NOMO-1 treated with DMSO at 0.1 percent for 48 hours (cell line): ENCODE data around the gene NOTCH4.
"Not testable (repeated sequence)": the region's sequence is repeated elsewhere in the genome, so short reads cannot be mapped to it uniquely, and the experiment has no call there.

Experiments used
- DNase-seq: peaks from one replicate; lab custom pipeline; 2025; ENCODE audit not compliant: unreplicated experiment; lab: John Stamatoyannopoulos, UW

NOTCH4 gene

DNA sequence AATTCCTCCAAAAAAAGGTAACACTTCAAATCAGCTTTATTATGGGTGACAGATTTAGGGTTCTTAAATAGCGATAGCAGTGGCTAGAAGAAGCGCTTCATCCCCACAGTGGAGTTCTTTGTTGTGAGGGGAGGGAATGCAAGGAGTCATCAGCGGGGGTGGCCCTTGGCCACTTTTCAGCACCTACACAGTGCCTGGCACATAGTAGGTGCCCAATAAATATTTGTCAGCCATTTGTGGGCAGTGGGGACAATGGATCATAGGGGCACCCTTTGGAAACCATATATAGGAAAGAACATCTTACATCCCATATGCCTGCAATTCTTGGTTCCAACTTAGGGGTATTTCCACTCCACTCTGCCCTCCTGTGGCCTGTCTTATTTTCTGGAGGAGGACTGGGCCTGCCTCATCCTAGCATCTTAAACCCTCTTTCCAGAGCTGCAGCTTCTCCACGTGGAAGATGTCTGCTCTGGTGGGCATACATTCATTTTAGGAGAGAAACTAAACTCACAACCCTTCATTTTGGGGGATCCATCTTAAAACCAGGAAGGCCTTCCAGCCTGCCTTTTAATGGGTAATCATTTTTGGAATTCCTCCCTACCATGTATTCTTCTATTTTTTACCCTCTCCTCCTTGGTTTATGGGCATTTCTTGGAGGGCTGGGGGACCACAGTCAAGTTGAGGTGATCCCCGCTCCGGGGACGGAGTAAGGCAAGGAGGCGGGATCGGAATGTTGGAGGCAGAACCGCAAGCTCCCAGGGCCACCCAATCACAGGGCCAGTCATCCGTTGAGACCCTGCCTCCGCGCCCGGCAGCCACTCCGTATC, 28.8 kb downstream of the NOTCH4 start:
- DNase-seq = peak; percentile 58

- DNase-seq = no peak
Observed at GRCh38 chr6:32194388-32194787, 29.5 kb downstream of the NOTCH4 start.

GRCh38 chr6:32193096-32193495, 30.8 kb downstream of the NOTCH4 start:
- DNase-seq = not testable (repeated sequence)

DNA sequence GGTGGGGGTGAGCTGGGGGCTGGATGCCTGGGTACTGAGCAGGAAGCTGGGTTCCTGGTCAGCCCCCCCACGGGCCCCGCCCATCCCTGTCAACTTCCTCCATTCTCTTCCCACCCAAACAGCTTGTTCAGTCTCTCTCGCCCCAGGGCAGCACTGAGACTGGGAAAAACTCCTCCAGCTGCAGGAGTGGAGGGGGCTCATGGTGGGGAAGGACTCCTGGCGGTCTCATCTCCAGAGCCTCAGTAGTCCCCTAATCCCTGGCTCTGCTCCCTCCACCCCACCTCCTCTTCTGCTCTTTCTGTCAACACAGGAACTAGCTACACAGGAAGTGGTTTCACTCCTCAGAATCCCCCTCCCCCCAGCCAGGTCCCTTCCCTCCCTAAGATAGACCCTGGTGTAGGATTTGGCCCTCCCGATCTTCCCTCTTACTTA, 31.2 kb downstream of the NOTCH4 start, which contains the start of gene GPSM3:
GPSM3 (minus strand) TSS at position 36 of the 432 bp plus-strand sequence. CDS start 130 bp downstream, outside the sequence.
- peak; percentile 75 for DNase-seq

GRCh38 chr6:32191696-32192607, 31.9 kb downstream of the NOTCH4 start:
- DNase-seq = no peak

- no peak for DNase-seq
Observed at GRCh38 chr6:32190911-32191677, 32.8 kb downstream of the NOTCH4 start.

GRCh38 chr6:32190054-32190851, 33.6 kb downstream of the NOTCH4 start, which contains the start of gene PBX2:
Gene PBX2, minus strand, starts transcription at chr6:32190202. Its CDS starts 287 bp downstream, at chr6:32189915.
- peak; percentile 95 for DNase-seq

GRCh38 chr6:32189742-32190053, 34.2 kb downstream of the NOTCH4 start:
- no peak for DNase-seq

DNA sequence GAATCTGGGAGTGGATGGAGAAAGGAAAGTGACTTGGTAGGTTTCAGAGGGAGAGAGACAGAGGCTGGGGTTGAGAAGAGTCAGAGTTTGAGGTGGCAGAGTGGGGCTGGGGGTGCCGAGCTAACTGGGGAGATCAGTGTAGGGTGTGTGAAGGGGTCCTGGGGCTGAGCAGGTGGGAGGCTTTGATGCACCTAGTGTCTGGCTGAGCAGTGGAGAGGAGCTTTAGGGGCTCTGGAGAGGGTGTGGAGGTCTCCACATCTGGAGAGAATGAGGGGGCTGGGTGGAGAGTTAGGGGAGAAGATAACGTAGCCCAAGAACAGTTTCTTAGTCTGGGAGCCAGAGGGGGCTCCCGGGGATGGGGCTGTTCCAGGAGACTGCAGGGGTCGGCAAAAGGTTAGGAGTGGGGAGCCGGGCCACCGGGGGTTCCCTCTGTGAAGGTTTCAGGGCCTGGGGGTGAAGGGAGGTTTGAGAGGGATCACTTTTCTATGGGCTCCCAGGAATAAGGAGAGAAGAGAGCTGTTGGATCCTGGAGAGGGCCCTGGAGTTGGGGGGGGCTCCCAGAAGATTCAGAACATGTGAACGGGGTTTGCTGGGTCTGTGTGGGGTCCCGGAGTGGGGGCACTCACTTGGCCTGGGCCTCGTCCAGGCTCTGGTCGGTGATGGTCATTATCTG, 34.7 kb downstream of the NOTCH4 start:
- no peak for DNase-seq

GRCh38 chr6:32188381-32189068, 35.3 kb downstream of the NOTCH4 start:
- no peak for DNase-seq

DNA sequence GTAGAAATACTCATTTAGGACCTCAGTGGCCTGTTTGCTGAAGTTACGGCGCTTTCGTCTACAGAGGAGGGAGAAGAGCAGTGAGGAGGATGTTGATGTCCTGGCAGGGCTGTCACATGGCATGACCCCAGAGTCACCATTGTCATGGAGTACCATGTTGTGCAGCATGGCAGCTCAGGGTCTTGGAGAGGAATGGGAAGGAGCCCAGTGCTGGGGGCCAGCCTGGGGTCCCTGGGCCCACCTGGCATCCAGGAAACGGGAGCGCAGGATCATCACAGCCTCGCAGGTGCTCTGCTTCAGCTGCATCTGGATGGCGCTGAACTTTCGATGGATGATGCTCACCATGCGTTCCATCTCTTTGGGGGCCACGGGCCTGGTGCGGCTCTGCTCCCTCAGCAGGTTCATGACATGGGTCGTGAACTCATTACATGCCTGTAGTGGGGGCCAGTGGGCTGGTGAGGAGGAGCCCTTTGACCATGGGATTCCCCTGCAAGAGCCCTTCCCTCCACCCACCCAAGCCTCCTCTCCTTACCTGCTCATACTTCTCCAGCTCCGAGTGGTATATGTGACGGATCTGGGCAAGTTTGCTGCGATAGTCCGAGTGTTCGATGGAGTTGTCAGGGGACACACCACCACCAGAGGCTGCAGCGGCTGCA, 36.0 kb downstream of the NOTCH4 start:
- DNase-seq = not testable (repeated sequence)

- no peak for DNase-seq
Observed at GRCh38 chr6:32187009-32187709, 36.7 kb downstream of the NOTCH4 start.

DNA sequence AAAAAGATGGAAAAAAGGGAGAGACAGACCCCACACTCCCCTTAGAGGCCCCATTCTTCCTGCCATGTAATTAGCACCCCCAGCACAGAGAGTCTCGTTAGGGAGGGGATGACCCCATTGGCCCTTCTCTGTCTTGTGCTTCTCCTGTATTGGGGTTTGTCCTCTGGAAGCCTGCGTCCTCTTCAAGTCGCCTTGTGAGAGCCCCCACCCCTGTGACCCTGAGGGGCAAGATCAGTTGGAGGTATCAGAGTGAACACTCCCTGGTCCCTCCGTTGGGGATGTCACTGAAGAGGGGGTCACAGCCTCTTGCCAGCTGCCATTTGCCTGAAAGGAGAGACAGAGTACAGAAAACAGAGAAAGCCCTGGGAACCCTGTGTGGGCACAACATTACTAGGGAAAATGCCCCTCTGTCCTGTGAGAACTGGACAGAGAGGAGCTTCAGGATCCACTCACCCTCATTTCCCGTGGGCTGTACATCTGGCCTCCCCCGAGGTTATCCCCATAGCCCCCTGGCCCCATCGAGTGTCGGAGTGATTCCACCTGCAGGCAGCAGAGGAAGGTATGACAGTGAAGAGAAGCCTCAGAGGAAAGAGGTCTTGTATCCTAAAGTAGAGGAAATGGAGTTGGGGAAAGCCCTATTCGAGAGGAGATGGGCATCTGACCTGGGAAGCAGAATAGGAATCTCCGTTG, 37.6 kb downstream of the NOTCH4 start:
- DNase-seq = not testable (repeated sequence)

DNA sequence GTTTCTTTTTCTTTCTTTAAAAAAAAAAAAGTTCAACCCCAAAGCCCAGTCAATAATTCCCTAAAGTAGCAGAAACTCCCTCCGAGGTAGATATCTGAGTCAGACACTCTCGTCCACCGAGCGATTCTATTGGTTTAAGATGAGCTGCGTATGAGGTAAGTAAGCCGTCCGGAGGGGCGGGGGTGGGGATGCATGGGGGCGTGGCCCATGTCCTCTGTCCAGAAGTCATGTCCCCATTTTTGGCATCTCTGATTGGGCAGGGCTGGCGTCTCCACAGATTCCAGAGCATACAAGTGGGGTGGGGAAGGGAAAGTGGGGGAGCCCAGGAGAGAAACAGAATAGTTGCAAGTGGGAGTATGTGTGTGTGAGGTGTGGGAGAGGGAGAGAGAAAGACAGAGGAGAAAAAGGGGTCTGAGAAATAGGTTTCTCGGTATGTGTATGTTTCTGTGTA, 38.2 kb downstream of the NOTCH4 start:
- DNase-seq = peak; percentile 52

GRCh38 chr6:32184084-32184640, 39.7 kb downstream of the NOTCH4 start, which contains the start of gene AGER:
Gene AGER, minus strand, starts transcription at chr6:32184253. Its CDS starts 31 bp downstream, at chr6:32184222.
- no peak for DNase-seq

DNA sequence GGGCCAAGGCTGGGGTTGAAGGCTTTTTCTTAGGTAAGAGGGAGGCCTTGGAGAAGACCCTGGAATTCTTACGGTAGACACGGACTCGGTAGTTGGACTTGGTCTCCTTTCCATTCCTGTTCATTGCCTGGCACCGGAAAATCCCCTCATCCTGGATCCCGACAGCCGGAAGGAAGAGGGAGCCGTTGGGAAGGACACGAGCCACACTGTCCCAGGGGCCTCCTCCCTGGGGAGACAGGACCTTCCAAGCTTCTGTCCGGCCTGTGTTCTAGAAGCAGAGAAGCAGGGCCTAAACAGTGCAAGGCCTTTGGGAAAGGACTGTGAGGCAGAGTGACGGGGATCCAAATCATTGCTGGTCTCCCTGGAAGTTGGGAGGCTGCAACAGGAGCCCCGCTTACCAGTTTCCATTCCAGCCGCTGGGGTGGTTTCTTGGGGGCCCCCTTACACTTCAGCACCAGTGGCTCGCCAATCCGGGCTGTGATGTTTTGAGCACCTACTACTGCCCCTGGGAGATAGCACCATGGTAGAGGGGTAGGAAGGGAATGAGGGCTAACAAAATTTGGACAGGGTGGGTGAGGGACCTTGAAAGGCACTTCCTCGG, 40.3 kb downstream of the NOTCH4 start:
- no peak for DNase-seq
